ENCODE results near the gene TMEM147.

TMEM147 gene

GRCh38 chr19:35518313-35518712 is 27.1 kb upstream of the TMEM147 start:
- no peak for FAIRE-seq
- no peak for DNase-seq (ENCODE audit: extremely low spot score, insufficient read length, low read depth)

- no peak for FAIRE-seq
- DNase-seq (ENCODE audit: extremely low spot score, insufficient read length, low read depth), result no peak
Observed at GRCh38 chr19:35519291-35519690, 26.1 kb upstream of the TMEM147 start.

GRCh38 chr19:35521124-35521743 is 24.2 kb upstream of the TMEM147 start:
- no peak for DNase-seq (ENCODE audit: extremely low spot score, insufficient read length, low read depth)
- no peak for FAIRE-seq

GRCh38 chr19:35522745-35523327 is 22.6 kb upstream of the TMEM147 start:
- no peak for DNase-seq (ENCODE audit: extremely low spot score, insufficient read length, low read depth)
- FAIRE-seq, result no peak

GRCh38 chr19:35524181-35524837 is 21.1 kb upstream of the TMEM147 start:
- no peak for DNase-seq (ENCODE audit: extremely low spot score, insufficient read length, low read depth)

GRCh38 chr19:35525873-35526272 is 19.6 kb upstream of the TMEM147 start:
- FAIRE-seq (no peak), DNase-seq (ENCODE audit: extremely low spot score, insufficient read length, low read depth) (no peak)

More at GRCh38 chr19:35524181-35524837, 21.1 kb upstream of the TMEM147 start:
- no peak for FAIRE-seq

GRCh38 chr19:35528218-35529038 is 17.0 kb upstream of the TMEM147 start, which contains the start of gene SBSN:
TSS of gene SBSN (minus strand) at chr19:35528311. CDS start at chr19:35528281, 30 bp downstream.
- DNase-seq (ENCODE audit: extremely low spot score, insufficient read length, low read depth) (no peak), FAIRE-seq (no peak)

GRCh38 chr19:35529241-35530218 is 15.9 kb upstream of the TMEM147 start:
- DNase-seq (ENCODE audit: extremely low spot score, insufficient read length, low read depth) (no peak), FAIRE-seq (no peak)

GRCh38 chr19:35531291-35531690 is 14.1 kb upstream of the TMEM147 start:
- FAIRE-seq, result no peak
- no peak for DNase-seq (ENCODE audit: extremely low spot score, insufficient read length, low read depth)

GRCh38 chr19:35533201-35533821 is 12.1 kb upstream of the TMEM147 start, which contains the start of gene GAPDHS:
TSS of gene GAPDHS (plus strand) at chr19:35533456. CDS start at chr19:35533528, 72 bp downstream.
- no peak for FAIRE-seq

GRCh38 chr19:35533822-35534392 is 11.5 kb upstream of the TMEM147 start:
- peak; percentile 47 for FAIRE-seq
- no peak for DNase-seq (ENCODE audit: extremely low spot score, insufficient read length, low read depth)

More at GRCh38 chr19:35533201-35533821, 12.1 kb upstream of the TMEM147 start, which contains the start of gene GAPDHS:
- DNase-seq (ENCODE audit: extremely low spot score, insufficient read length, low read depth), result no peak

- DNase-seq (ENCODE audit: extremely low spot score, insufficient read length, low read depth) (no peak), FAIRE-seq (no peak)
Observed at GRCh38 chr19:35534803-35535480, 10.5 kb upstream of the TMEM147 start.

GRCh38 chr19:35539314-35539713 is 6.1 kb upstream of the TMEM147 start:
- no peak for DNase-seq (ENCODE audit: extremely low spot score, insufficient read length, low read depth)
- peak; percentile 50 for FAIRE-seq

- no peak for FAIRE-seq
- no peak for DNase-seq (ENCODE audit: extremely low spot score, insufficient read length, low read depth)
Observed at GRCh38 chr19:35539850-35540249, 5.6 kb upstream of the TMEM147 start.

GRCh38 chr19:35540356-35540927 is 5.0 kb upstream of the TMEM147 start:
- no peak for FAIRE-seq

GRCh38 chr19:35542209-35542608 is 3.2 kb upstream of the TMEM147 start:
- DNase-seq (ENCODE audit: extremely low spot score, insufficient read length, low read depth) (no peak), FAIRE-seq (no peak)

More at GRCh38 chr19:35540356-35540927, 5.0 kb upstream of the TMEM147 start:
- no peak for DNase-seq (ENCODE audit: extremely low spot score, insufficient read length, low read depth)

GRCh38 chr19:35543280-35544109 is 1.9 kb upstream of the TMEM147 start:
- DNase-seq (ENCODE audit: extremely low spot score, insufficient read length, low read depth), result no peak
- FAIRE-seq, result no peak
